GM21723 (cell line): Measurements from ENCODE around the gene SLC39A2.
"Not testable (repeated sequence)": the region's sequence is repeated elsewhere in the genome, so short reads cannot be mapped to it uniquely, and the experiment has no call there.

Source experiments
- ATAC-seq: cut with Tn5 transposase; IDR thresholded peaks from one replicate; pipeline ENCODE4 v1.9.1; 2021; ENCODE audit warnings: mild to moderate bottlenecking, moderate library complexity; ENCODE audit not compliant: unreplicated experiment

Gene SLC39A2

GRCh38 chr14:20998674-20999366 lies at the start of gene SLC39A2:
Gene SLC39A2 (plus strand): TSS chr14:20999293. CDS start chr14:20999447, 154 bp downstream.
- no peak for ATAC-seq

- ATAC-seq: not testable (repeated sequence)
Measured at GRCh38 chr14:20954736-20955537, 44.2 kb upstream of the SLC39A2 start, which contains the start of gene RNASE2. Gene RNASE2 (plus strand): TSS chr14:20955487. CDS start chr14:20955772, 285 bp downstream.

- ATAC-seq: not testable (repeated sequence)
Measured at GRCh38 chr14:20955538-20955873, 43.6 kb upstream of the SLC39A2 start.

GRCh38 chr14:20956376-20956976 lies 42.6 kb upstream of the SLC39A2 start:
- ATAC-seq: no peak

- ATAC-seq: not testable (repeated sequence)
Measured at GRCh38 chr14:20958946-20959345, 40.1 kb upstream of the SLC39A2 start.

GRCh38 chr14:20969336-20969735 lies 29.8 kb upstream of the SLC39A2 start:
- ATAC-seq: no peak

- no peak for ATAC-seq
Measured at GRCh38 chr14:20970647-20970982, 28.5 kb upstream of the SLC39A2 start.

- peak; percentile 92 for ATAC-seq
Measured at GRCh38 chr14:20970983-20971704, 27.9 kb upstream of the SLC39A2 start.

- ATAC-seq: peak; percentile 23
Measured at GRCh38 chr14:20971705-20972021, 27.4 kb upstream of the SLC39A2 start.

- ATAC-seq: no peak
Measured at GRCh38 chr14:20973501-20973900, 25.6 kb upstream of the SLC39A2 start.

- ATAC-seq: no peak
Measured at GRCh38 chr14:20976291-20976690, 22.8 kb upstream of the SLC39A2 start.

GRCh38 chr14:20978687-20979086 lies 20.4 kb upstream of the SLC39A2 start:
- ATAC-seq: no peak

GRCh38 chr14:20980906-20981305 lies 18.2 kb upstream of the SLC39A2 start:
- no peak for ATAC-seq

GRCh38 chr14:20982646-20983369 lies 16.3 kb upstream of the SLC39A2 start:
- ATAC-seq: no peak

GRCh38 chr14:20985650-20986049 lies 13.4 kb upstream of the SLC39A2 start:
- not testable (repeated sequence) for ATAC-seq

GRCh38 chr14:20986811-20987210 lies 12.3 kb upstream of the SLC39A2 start:
- ATAC-seq: no peak

GRCh38 chr14:20988717-20989470 lies 10.2 kb upstream of the SLC39A2 start:
- no peak for ATAC-seq

- ATAC-seq: no peak
Measured at GRCh38 chr14:20989471-20989786, 9.7 kb upstream of the SLC39A2 start.

GRCh38 chr14:20989787-20990600 lies 9.1 kb upstream of the SLC39A2 start, which contains the start of gene METTL17:
Gene METTL17 (plus strand): TSS chr14:20989980. CDS start chr14:20990003, 23 bp downstream.
- peak; percentile 93 for ATAC-seq
